ENCODE results near the gene AREL1.

The AREL1 gene

GRCh38 chr14:74669256-74669655 lies 43.6 kb downstream of the AREL1 start:
- in situ Hi-C loops (cut with MboI; ENCODE audit: low sequenced_read_pairs, unreplicated experiment) = no loop called here
- TF ChIP-seq, protein P1, sequence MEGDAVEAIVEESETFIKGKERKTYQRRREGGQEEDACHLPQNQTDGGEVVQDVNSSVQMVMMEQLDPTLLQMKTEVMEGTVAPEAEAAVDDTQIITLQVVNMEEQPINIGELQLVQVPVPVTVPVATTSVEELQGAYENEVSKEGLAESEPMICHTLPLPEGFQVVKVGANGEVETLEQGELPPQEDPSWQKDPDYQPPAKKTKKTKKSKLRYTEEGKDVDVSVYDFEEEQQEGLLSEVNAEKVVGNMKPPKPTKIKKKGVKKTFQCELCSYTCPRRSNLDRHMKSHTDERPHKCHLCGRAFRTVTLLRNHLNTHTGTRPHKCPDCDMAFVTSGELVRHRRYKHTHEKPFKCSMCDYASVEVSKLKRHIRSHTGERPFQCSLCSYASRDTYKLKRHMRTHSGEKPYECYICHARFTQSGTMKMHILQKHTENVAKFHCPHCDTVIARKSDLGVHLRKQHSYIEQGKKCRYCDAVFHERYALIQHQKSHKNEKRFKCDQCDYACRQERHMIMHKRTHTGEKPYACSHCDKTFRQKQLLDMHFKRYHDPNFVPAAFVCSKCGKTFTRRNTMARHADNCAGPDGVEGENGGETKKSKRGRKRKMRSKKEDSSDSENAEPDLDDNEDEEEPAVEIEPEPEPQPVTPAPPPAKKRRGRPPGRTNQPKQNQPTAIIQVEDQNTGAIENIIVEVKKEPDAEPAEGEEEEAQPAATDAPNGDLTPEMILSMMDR (IDR thresholded peaks at IDR 0.05; ENCODE audit: borderline replicate concordance, control extremely low read depth, extremely low read depth, insufficient read depth, missing control alignments) = no peak
- no peak for DNase-seq (ENCODE audit: low spot score)

- DNase-seq (ENCODE audit: low spot score) = no peak
- TF ChIP-seq, protein P1 (IDR thresholded peaks at IDR 0.05; ENCODE audit: borderline replicate concordance, control extremely low read depth, extremely low read depth, insufficient read depth, missing control alignments) = no peak
- in situ Hi-C loops (cut with MboI; ENCODE audit: low sequenced_read_pairs, unreplicated experiment) = no loop called here
Measured at GRCh38 chr14:74667758-74668157, 45.1 kb downstream of the AREL1 start.

- in situ Hi-C loops (cut with MboI; ENCODE audit: low sequenced_read_pairs, unreplicated experiment) = no loop called here
- DNase-seq (ENCODE audit: low spot score) = no peak
- TF ChIP-seq, protein P1 (IDR thresholded peaks at IDR 0.05; ENCODE audit: borderline replicate concordance, control extremely low read depth, extremely low read depth, insufficient read depth, missing control alignments) = no peak
Measured at GRCh38 chr14:74664717-74665116, 48.2 kb downstream of the AREL1 start.

DNA sequence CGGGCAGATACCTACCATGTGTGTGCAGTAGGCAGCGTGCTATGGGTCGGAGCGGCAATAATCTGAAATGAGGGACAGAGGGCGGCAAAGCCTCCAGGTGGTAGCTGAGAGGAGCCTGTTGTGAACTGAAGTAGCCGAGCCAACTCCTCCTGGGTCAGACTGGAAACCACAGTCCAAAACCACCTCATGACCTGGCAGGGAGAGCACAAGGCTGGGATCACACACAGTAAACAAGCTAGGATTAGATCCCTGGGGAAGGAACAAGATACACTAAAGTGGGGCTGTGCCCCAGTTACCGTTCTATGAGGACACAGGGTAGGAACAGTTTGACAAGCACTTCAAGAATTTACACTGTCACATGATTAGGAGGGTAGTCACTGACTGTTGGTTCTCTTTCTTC lies 49.0 kb downstream of the AREL1 start:
- no peak for DNase-seq (ENCODE audit: low spot score)
- TF ChIP-seq, protein P1 (IDR thresholded peaks at IDR 0.05; ENCODE audit: borderline replicate concordance, control extremely low read depth, extremely low read depth, insufficient read depth, missing control alignments) = no peak
- in situ Hi-C loops (cut with MboI; ENCODE audit: low sequenced_read_pairs, unreplicated experiment) = no loop called here

GRCh38 chr14:74661726-74662450 lies 51.0 kb downstream of the AREL1 start:
- TF ChIP-seq, protein P1 (IDR thresholded peaks at IDR 0.05; ENCODE audit: borderline replicate concordance, control extremely low read depth, extremely low read depth, insufficient read depth, missing control alignments) = no peak
- in situ Hi-C loops (cut with MboI; ENCODE audit: low sequenced_read_pairs, unreplicated experiment) = no loop called here
- no peak for DNase-seq (ENCODE audit: low spot score)

DNA sequence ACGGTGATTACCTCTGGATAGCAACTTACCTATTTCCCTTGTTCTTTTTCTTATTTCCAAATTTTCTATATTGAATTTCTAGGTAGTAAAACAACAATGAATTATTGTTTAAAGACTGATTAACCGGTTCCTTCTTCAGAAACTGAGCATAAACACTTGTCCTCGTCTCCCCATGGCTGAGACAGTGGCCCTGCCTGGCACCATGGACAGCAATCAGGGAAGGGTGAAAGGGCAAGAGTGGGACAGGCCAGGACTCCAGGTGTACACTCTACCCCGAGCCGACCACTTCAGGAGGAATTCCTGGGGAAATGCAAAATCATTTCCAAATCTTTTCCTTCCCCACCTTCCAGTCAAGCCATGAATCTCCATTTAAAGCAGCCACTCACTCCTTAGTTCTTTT lies 52.0 kb downstream of the AREL1 start:
- TF ChIP-seq, protein P1 (IDR thresholded peaks at IDR 0.05; ENCODE audit: borderline replicate concordance, control extremely low read depth, extremely low read depth, insufficient read depth, missing control alignments) = no peak
- in situ Hi-C loops (cut with MboI; ENCODE audit: low sequenced_read_pairs, unreplicated experiment) = no loop called here
- DNase-seq (ENCODE audit: low spot score) = no peak
